ENCODE measurements around the gene HIRA.

The HIRA gene

DNA sequence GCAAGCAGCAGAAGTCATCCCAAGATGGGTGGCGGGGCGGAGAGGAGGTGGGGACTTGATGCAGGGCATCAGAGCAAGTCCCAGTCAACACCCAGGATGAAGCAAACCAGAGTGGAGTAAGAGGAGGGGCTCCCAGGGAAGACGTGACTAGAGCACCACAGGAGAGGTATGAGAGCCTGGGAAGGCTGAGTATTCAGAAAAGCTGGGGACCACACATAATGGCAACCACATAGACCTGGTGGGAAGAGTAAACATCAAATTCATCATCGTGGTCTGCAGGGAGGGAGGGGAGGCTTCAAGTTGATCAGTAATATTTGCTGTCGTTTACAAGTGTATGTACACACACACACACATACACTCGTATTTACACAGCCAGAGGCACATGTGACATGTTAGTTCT lies 79.3 kb downstream of the HIRA start:
- Histone ChIP-seq H3K27me3 (replicated peaks; ENCODE audit: insufficient read depth, low read length) (no peaks in the 10 kb centered on the region), H3K36me3 (replicated peaks; ENCODE audit: insufficient read depth, low read length) (peaks cover 8% of the 10 kb centered on the region), H3K4me3 (ENCODE audit: low read length) (no peak overlapping the region)

DNA sequence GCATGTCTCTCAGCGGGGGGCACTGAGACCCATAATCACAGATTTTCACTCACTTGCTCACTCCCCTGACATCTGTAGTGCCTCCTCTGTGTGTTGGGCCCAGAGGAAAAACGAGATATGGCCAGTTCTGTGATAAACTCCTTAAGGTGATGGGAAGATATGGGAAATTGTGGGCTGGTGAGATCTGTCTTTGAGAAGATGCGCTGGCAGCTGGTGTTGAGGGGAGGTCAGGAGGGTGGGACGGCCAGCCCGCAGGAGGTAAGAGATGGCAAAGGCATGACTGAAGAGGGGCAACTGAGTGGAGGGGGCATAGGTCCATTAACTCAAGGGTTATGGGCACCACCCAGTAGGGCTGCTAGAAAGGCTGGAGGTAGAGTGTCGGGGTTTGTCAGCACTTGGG lies 79.9 kb downstream of the HIRA start:
- Histone ChIP-seq H3K4me2 (ENCODE audit: low read depth, low read length) (no peak overlapping the region), H3K9ac (ENCODE audit: low read length) (no peak overlapping the region), H3K9me2 (replicated peaks; ENCODE audit: insufficient read depth, low read length) (no peaks in the 10 kb centered on the region), H3F3A (ENCODE audit: insufficient read depth, low read length) (no peaks in the 10 kb centered on the region), H3K9me3 (replicated peaks; ENCODE audit: insufficient read depth, low read length) (no peaks in the 10 kb centered on the region), H3K27me3 (replicated peaks; ENCODE audit: insufficient read depth, low read length) (no peaks in the 10 kb centered on the region), H3K79me2 (ENCODE audit: low read length) (no peaks in the 10 kb centered on the region), H3K4me1 (ENCODE audit: low read length) (no peaks in the 10 kb centered on the region), H3K36me3 (replicated peaks; ENCODE audit: insufficient read depth, low read length) (peaks cover 8% of the 10 kb centered on the region), H3K4me3 (ENCODE audit: low read length) (no peak overlapping the region), H2AFZ (ENCODE audit: low read length) (no peak overlapping the region), H3K27ac (ENCODE audit: low read length) (no peak overlapping the region), H4K20me1 (ENCODE audit: insufficient read depth, low read length) (no peaks in the 10 kb centered on the region)
- DNase-seq: no peak
- no peak for TF ChIP-seq EZH2 (optimal IDR thresholded peaks at IDR 0.05; ENCODE audit: low read depth, low read length)
- TF ChIP-seq, protein P1, sequence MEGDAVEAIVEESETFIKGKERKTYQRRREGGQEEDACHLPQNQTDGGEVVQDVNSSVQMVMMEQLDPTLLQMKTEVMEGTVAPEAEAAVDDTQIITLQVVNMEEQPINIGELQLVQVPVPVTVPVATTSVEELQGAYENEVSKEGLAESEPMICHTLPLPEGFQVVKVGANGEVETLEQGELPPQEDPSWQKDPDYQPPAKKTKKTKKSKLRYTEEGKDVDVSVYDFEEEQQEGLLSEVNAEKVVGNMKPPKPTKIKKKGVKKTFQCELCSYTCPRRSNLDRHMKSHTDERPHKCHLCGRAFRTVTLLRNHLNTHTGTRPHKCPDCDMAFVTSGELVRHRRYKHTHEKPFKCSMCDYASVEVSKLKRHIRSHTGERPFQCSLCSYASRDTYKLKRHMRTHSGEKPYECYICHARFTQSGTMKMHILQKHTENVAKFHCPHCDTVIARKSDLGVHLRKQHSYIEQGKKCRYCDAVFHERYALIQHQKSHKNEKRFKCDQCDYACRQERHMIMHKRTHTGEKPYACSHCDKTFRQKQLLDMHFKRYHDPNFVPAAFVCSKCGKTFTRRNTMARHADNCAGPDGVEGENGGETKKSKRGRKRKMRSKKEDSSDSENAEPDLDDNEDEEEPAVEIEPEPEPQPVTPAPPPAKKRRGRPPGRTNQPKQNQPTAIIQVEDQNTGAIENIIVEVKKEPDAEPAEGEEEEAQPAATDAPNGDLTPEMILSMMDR (IDR thresholded peaks at IDR 0.05; ENCODE audit: low read length): no peak
- TF ChIP-seq EZH2phosphoT487 (IDR thresholded peaks at IDR 0.05; ENCODE audit: low read length): no peak

More for the DNA sequence above, 79.3 kb downstream of the HIRA start:
- Histone ChIP-seq H3K9ac (ENCODE audit: low read length) (no peak overlapping the region), H3F3A (ENCODE audit: insufficient read depth, low read length) (no peaks in the 10 kb centered on the region), H3K9me2 (replicated peaks; ENCODE audit: insufficient read depth, low read length) (no peaks in the 10 kb centered on the region), H4K20me1 (ENCODE audit: insufficient read depth, low read length) (no peaks in the 10 kb centered on the region), H3K79me2 (ENCODE audit: low read length) (no peaks in the 10 kb centered on the region), H3K4me2 (ENCODE audit: low read depth, low read length) (no peak overlapping the region), H3K9me3 (replicated peaks; ENCODE audit: insufficient read depth, low read length) (no peaks in the 10 kb centered on the region), H2AFZ (ENCODE audit: low read length) (no peak overlapping the region), H3K27ac (ENCODE audit: low read length) (no peak overlapping the region), H3K4me1 (ENCODE audit: low read length) (no peaks in the 10 kb centered on the region)
- TF ChIP-seq EZH2 (optimal IDR thresholded peaks at IDR 0.05; ENCODE audit: low read depth, low read length): no peak
- no peak for TF ChIP-seq EZH2phosphoT487 (IDR thresholded peaks at IDR 0.05; ENCODE audit: low read length)
- no peak for DNase-seq

DNA sequence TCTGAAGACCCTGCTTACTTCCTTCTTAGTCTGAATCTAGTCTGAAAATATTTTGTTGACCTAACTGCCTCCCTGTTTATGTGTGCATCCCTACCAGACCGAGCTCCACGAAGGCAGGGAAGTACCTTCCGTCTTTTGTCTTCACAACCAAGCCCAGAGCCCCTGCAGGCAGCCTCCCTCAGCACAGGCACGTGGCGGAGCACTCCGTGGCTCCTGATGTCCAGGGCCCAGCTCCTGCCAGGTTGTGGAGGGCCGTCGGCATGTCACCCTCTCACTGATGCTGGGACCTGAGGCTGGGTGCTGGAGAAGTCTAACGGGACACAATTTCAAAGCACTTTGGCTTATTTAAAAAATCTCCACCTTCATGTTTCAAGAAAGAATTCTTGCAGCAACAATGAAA lies 80.6 kb downstream of the HIRA start:
- Histone ChIP-seq H3K4me1 (ENCODE audit: low read length) (no peaks in the 10 kb centered on the region), H2AFZ (ENCODE audit: low read length) (no peak overlapping the region), H3F3A (ENCODE audit: insufficient read depth, low read length) (no peaks in the 10 kb centered on the region), H3K27ac (ENCODE audit: low read length) (no peak overlapping the region), H4K20me1 (ENCODE audit: insufficient read depth, low read length) (no peaks in the 10 kb centered on the region), H3K4me2 (ENCODE audit: low read depth, low read length) (no peak overlapping the region), H3K36me3 (replicated peaks; ENCODE audit: insufficient read depth, low read length) (peaks cover 8% of the 10 kb centered on the region), H3K79me2 (ENCODE audit: low read length) (no peaks in the 10 kb centered on the region), H3K9me2 (replicated peaks; ENCODE audit: insufficient read depth, low read length) (no peaks in the 10 kb centered on the region), H3K27me3 (replicated peaks; ENCODE audit: insufficient read depth, low read length) (no peaks in the 10 kb centered on the region), H3K4me3 (ENCODE audit: low read length) (no peak overlapping the region), H3K9me3 (replicated peaks; ENCODE audit: insufficient read depth, low read length) (no peaks in the 10 kb centered on the region), H3K9ac (ENCODE audit: low read length) (no peak overlapping the region)
- TF ChIP-seq, protein P1 (IDR thresholded peaks at IDR 0.05; ENCODE audit: low read length): no peak
- TF ChIP-seq EZH2phosphoT487 (IDR thresholded peaks at IDR 0.05; ENCODE audit: low read length): no peak
- no peak for TF ChIP-seq EZH2 (optimal IDR thresholded peaks at IDR 0.05; ENCODE audit: low read depth, low read length)
- DNase-seq: no peak

DNA sequence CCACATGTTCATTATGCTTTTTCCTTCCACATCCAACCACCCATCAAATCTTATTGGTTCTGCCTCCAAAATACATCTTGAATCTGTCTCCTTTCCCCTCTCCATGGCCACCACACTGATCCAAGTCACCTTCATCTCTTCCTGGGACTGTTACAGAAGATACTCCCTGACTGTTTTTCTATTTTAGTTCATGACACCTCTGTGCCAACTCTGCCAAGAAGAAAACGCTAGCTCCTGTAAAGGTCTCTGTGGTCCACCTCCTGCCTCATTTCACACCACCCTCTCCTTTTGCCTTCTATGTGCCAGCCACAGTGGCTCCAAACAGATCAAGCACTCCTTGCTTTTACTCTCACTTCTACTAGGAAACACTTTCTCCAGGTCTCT lies 81.1 kb downstream of the HIRA start:
- no peaks in the 10 kb centered on the region for H3K79me2 ChIP-seq (ENCODE audit: low read length)
- no peaks in the 10 kb centered on the region for H3K9me3 ChIP-seq (replicated peaks; ENCODE audit: insufficient read depth, low read length)
- peaks cover 8% of the 10 kb centered on the region for H3K36me3 ChIP-seq (replicated peaks; ENCODE audit: insufficient read depth, low read length)
- no peaks in the 10 kb centered on the region for H3K9me2 ChIP-seq (replicated peaks; ENCODE audit: insufficient read depth, low read length)
- no peak overlapping the region for H2AFZ ChIP-seq (ENCODE audit: low read length)
- no peak overlapping the region for H3K9ac ChIP-seq (ENCODE audit: low read length)
- H4K20me1 ChIP-seq (ENCODE audit: insufficient read depth, low read length): no peaks in the 10 kb centered on the region
- no peaks in the 10 kb centered on the region for H3K27me3 ChIP-seq (replicated peaks; ENCODE audit: insufficient read depth, low read length)
- no peak overlapping the region for H3K27ac ChIP-seq (ENCODE audit: low read length)
- H3F3A ChIP-seq (ENCODE audit: insufficient read depth, low read length): no peaks in the 10 kb centered on the region
- H3K4me3 ChIP-seq (ENCODE audit: low read length): no peak overlapping the region
- DNase-seq: no peak
- no peaks in the 10 kb centered on the region for H3K4me1 ChIP-seq (ENCODE audit: low read length)
- no peak overlapping the region for H3K4me2 ChIP-seq (ENCODE audit: low read depth, low read length)
- TF ChIP-seq EZH2 (optimal IDR thresholded peaks at IDR 0.05; ENCODE audit: low read depth, low read length): no peak
- TF ChIP-seq, protein P1 (IDR thresholded peaks at IDR 0.05; ENCODE audit: low read length): no peak
- no peak for TF ChIP-seq EZH2phosphoT487 (IDR thresholded peaks at IDR 0.05; ENCODE audit: low read length)
